IPS-18c (cell line): ENCODE results near the gene RAB9A.
A peak's percentile ranks its signal among the peaks of the same experiment; 100 is the strongest.
"Not testable (repeated sequence)": the region's sequence is repeated elsewhere in the genome, so short reads cannot be mapped to it uniquely, and the experiment has no call there.

Experiments used
- H3K4me3 ChIP-seq: 2 replicates; pipeline ENCODE4 v1.7.0; 2013; ENCODE audit warnings: low read depth, mild to moderate bottlenecking, low read length, moderate library complexity; ENCODE audit not compliant: insufficient read depth
- H3K9me3 ChIP-seq: one replicate; pipeline ENCODE4 v1.6.1; 2013; ENCODE audit warnings: mild to moderate bottlenecking, low read length, moderate library complexity; ENCODE audit not compliant: control insufficient read depth, insufficient read depth

RAB9A gene, protein sequence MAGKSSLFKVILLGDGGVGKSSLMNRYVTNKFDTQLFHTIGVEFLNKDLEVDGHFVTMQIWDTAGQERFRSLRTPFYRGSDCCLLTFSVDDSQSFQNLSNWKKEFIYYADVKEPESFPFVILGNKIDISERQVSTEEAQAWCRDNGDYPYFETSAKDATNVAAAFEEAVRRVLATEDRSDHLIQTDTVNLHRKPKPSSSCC

DNA sequence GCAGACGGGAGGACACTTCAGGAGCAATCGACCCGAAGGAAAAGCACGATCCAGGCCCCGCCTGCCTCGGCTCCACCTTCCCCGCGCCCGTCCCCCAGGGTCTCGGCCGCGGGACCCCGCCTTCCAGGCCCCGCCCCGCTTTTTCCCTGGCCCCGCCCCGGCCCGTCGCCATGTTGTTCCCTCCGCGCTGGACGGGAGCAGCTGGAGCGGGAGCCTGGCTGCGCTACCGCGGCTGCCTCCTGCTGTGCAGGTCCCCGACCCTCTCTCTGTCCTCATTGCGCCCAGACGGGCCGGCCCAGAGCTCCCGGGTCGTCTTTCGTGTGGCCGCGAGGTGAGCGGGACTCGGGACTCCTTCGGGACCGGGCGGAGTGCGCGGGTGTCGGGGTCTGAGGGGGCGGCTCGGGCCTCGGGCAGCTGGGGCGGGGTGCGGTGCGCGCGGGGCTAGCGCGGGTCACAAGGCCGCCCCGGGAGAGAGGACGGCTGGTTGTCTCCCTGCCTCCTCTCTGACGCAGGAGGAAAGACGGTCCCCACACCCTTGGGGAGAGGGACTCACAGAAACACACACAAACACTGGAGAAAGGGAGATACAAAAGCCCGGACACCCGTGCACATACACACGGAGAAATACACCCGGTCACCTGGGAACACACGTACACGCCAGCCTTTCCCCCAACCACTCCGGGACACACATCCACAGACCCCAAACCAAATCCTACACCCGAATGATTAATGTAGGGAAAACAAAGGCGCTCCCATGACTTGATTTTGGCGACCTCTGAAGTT lies at the start of gene RAB9A:
Gene RAB9A (plus strand): TSS at position 171 of the 783 bp plus-strand sequence. CDS start 19,619 bp downstream, outside the sequence.
- peak within 1 kb of the TSS; percentile 91 for H3K4me3 ChIP-seq
- no peaks in the 10 kb centered on the region for H3K9me3 ChIP-seq

DNA sequence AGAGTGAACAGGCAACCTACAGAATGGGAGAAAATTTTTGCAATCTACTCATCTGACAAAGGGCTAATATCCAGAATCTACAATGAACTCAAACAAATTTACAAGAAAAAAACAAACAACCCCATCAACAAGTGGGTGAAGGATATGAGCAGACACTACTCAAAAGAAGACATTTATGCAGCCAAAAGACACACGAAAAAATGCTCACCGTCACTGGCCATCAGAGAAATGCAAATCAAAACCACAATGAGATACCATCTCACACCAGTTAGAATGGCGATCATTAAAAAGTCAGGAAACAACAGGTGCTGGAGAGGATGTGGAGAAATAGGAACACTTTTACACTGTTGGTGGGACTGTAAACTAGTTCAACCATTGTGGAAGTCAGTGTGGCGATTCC lies 47.2 kb upstream of the RAB9A start:
- H3K9me3 ChIP-seq, result not testable (repeated sequence)

DNA sequence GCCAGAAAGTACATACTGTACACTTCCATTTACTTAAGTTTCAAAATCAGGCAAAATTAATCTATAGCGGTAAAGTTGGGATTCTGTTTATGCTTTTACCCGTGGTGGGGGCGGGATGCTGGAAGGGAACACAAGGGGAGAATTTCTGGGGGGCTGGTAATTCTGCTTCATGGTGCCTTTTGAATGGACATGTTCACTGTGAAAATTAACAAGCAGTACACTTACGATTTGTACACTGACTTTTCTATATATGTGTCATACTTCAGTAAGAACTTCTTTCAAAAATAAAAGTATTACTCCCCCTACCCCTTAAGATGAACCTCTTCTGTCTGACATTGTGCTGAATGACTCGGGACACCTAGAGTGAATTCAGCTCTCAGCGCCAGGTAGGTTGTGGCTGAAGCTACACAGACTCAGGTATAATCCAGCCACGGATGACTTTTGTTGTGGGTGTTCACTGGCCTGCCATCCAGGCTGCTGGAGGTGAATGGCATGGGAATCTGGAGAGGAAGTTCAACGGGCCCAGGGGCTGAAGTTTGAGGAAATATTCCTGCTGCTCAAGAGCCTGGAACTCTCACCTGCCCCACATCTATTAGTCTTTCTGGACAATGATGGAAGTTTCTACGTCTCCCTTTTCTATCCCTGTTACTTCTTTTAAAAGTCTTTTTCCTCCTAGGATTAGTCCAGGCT lies 43.3 kb upstream of the RAB9A start:
- Histone ChIP-seq H3K9me3 (peaks cover 2% of the 10 kb centered on the region), H3K4me3 (no peak overlapping the region)

More for the DNA sequence above, 47.2 kb upstream of the RAB9A start:
- H3K4me3 ChIP-seq, result not testable (repeated sequence)

DNA sequence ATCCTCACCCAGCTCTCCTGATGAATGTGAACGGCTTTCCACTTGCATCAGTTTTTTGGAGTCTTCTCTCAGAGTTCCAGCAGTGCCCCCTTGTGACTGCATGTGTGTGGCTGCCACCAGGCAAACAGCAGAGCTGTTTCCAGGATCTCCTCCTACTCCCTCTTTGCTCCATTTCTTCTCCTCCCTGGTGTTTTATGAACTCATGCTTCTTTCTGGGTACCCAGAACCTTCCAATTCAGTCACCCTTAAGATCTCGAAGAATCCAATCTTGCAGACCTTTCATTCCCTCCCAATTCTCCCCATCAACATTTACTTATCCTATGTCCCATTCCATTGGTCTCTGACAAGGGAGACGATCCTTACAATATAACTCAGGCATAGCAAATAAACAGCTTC lies 42.8 kb upstream of the RAB9A start:
- H3K9me3 ChIP-seq, result peaks cover 2% of the 10 kb centered on the region
- H3K4me3 ChIP-seq, result no peak overlapping the region

DNA sequence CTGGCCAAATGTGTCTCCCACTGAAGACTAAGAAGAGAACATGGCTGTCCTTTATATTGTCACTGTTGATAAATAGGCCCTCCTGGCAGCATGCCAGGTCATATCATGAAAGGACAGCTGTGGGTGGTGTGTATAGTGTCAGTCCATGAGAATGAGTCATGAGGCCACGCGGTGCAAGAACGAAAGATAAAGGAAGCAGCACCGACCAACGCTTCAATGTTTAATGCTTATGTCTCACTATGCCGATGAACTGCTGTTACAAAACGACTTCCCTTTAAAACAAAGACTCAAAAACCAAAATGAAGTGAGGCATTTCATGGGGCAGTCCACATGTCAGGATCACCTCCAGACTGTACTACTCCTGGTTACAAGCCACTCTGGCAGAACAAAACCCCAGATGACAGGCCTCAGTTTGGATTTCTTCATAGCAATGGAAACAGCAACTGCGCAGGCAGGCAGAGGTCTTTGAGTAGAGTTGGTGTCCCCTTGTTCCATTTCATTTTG lies 41.2 kb upstream of the RAB9A start:
- Histone ChIP-seq H3K9me3 (peaks cover 2% of the 10 kb centered on the region), H3K4me3 (no peak overlapping the region)

DNA sequence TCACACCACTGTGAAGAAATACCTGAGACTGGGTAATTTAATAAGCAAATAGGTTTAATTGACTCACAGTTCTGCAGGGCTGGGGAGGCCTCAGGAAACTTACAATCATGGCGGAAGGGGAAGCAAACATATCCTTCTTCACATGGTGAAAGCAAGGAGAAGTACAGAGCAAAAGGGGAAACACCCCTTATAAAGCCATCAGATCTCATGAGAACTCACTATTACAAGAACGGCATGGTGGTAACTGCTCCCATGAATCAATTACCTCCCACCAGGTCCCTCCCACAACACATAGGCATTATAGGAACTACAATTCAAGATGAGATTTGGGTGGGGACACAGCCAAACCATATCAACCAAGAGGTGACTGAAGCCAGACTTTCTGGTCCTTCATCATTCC lies 40.6 kb upstream of the RAB9A start:
- not testable (repeated sequence) for H3K9me3 ChIP-seq, H3K4me3 ChIP-seq

DNA sequence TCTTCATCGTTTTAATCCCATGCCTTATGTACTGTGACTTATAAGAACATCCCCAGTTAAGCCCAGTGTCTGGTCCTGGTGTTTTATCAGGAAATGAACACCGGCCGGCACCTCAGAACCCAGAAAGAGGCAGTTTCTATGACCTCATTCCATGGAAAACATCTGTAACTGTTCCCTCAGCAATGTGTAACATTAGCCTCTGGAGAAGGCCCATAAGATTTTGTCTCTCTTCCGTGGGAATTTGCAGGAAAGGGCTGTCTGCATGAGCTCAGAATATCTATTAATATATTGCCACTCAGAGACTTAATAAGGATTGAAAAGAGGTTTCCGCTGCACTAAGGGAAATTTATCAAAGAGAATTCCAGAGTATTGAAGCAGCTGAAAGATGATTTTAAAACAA lies 39.1 kb upstream of the RAB9A start:
- Histone ChIP-seq H3K4me3 (no peak overlapping the region), H3K9me3 (no peaks in the 10 kb centered on the region)

DNA sequence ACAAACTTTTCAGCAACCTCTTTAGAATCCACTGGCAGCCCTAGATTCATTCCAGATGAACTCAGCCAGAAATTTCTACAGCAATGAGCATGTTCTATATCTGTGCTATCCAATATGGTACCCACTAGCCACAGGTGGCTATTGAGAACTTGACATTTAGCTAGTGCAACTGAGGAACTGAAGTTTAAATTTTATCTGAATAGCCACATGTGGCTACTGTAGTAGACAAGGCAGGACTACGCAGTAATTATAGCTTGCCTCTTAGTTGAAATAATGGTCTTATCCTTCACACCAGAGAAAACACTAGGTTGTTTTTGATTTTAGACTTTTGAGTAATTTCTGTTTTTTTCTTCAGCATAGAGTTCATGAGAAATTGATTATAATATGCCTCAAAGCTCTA lies 38.6 kb upstream of the RAB9A start:
- Histone ChIP-seq H3K9me3 (no peaks in the 10 kb centered on the region), H3K4me3 (no peak overlapping the region)

DNA sequence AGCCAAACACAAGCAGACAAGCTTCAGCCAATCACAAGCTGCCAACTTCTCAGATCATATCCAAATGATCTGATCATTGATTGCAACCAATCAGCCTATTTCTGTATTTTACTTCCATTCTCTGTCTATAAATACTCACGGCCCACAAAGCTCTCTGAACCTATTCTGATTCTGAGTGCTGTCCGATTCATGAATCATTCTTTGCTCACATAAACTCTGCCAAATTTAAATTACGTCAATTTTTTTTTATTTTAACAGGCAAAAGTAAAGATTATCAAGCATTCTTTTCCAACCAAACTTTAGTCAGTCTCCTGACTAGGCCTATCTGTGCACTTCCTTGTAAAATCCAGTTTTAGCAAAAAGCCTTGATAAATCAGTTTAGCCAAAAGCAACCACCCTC lies 37.8 kb upstream of the RAB9A start:
- H3K4me3 ChIP-seq, result no peak overlapping the region
- H3K9me3 ChIP-seq, result no peaks in the 10 kb centered on the region

DNA sequence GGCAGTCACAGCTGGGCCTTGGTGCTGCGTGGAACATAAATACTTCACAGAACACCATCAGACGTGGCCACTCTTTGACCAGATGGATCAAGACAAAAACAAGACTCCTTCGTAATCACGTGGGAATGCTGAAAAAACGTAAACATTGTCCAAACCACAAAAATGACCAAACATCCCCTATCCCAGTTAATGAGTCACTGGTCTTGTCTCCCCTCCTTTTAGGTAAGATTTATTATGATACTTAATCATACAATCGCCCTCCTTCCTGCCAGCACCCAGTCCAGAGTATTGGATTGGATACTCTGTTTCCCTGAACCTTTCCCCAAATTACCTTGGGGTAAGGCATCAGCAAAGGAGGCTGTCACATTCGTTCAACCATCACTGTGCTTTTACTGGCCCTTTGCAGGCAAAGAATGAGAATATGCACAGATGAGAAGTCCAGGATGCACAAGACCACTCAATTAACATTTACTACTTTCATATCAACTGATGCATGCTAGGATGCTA lies 36.6 kb upstream of the RAB9A start:
- Histone ChIP-seq H3K9me3 (no peaks in the 10 kb centered on the region), H3K4me3 (no peak overlapping the region; the same call in 1 of the 2 replicates)

DNA sequence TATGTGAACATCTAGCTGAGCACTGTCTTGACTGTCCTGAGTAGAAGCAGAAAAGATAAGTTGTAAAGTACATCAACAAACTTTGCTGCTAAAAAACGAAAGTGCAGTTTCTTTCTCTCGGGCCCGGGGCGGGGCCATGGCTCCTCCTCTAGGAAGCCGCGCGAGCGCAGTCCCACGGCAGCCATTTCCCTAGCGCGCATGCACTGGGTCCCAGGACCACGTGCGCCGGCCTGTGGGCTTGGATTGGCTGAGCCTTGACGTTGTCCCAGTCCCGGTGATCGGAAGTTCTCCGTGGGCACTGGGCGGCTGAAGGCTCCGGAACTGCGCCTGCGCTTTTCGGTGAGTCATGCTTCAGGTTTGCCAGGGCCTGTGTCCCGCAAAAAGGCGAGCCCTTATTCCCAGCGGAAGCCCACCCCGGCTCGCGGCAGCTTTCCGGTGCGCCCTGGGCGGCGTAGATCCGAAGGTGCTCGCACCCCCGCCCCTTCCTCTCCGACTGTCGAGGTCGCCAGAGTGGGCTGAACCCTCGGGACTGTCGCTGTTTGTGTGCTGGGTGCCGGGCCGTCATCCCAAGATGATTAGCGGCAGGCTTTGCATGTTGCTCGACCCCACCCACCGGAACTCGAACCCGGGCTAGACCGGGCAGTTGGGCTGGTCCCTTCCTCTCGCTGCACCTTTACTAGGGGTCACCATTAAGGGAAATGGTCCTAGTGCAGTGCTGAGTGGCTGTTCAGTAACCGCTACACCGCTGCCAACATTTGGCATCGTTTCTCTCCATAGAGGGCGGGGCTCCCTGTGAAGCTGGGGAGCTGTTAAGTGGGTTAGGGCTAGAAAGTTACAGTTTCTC lies 35.9 kb upstream of the RAB9A start, which contains the start of gene TCEANC:
Gene TCEANC (plus strand): TSS at position 292 of the 844 bp plus-strand sequence. CDS start 9,368 bp downstream, outside the sequence.
- H3K9me3 ChIP-seq, result no peaks in the 10 kb centered on the region
- H3K4me3 ChIP-seq, result peak within 1 kb of the TSS; percentile 57

DNA sequence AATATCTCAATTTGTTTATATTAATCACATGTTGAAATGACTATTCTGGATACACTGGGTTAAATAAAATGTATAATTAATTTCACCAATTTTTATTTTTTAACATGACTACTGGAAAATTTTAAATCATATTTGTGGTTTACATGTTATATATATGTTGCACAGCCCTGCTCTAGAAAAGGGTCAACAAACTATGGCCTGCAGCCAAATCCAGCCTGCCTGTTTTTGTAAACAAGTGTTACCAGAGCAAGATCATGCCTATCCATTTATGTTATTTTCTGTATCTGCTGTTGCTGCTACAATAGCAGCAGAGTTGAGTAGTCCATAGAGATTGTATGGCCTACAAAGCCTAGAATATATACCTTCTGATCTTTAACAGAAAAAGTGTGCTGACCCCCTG lies 34.8 kb upstream of the RAB9A start:
- Histone ChIP-seq H3K9me3 (no peaks in the 10 kb centered on the region), H3K4me3 (peak overlapping the region; percentile 57)

DNA sequence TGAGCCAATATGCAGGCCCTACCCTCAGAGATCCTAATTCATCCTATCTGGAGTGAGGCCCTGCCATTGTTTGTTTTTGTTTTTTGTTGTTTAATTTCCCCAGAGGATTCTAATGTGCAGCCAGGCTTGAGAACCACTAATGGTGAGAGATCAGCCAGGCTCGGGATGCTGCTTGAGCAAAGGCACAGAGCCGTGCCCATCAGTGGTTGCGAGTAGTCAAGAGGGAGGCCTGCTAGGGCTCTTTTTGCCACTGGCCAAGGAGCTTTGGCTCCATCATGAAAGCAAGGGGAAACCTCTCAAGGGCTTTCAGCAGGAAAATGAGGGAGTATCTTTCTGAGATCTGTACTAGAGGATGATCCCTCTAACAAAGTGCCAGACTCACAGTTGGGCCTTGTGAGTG lies 33.3 kb upstream of the RAB9A start:
- H3K4me3 ChIP-seq, result no peak overlapping the region

DNA sequence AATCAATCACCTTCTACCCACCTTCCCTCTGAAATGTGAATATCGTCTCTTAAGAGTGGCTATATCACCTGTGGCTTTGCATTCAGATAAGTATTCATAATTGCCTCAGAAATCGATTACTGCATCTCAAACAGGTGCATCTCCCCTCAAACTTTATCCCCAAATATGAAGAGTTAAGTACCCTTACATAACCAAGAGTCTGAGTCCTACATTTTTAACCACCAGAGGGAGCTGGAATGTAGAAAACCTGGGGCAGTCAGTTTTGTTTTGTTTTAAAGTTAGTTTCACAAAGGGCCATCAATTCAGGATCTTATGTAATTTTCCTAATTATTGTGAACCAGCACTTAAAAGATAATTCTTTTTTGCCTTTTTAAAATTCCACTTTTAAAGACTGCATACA lies 30.3 kb upstream of the RAB9A start:
- Histone ChIP-seq H3K9me3 (peaks cover 3% of the 10 kb centered on the region), H3K4me3 (no peak overlapping the region)

More for the DNA sequence above, 33.3 kb upstream of the RAB9A start:
- H3K9me3 ChIP-seq, result no peaks in the 10 kb centered on the region

DNA sequence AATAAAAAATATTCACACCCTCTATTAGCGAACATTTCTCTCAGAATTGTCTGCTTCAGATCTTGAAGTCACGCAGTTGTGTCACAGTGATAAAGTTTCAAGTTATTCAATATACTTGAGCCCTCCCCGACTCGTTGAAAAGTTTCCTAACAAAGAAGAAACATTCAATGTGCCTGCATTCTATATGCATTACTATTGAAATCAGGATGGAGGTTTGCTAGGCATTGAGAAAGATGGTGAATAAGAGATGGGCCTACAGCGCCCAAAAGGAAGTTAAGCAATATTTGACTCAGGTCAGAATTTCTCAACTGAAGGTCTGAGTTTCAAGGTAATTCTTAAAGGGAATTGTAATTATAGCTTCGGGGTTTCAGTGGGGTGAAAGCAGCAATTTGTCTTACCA lies 29.9 kb upstream of the RAB9A start:
- no peak overlapping the region for H3K4me3 ChIP-seq
- peaks cover 3% of the 10 kb centered on the region for H3K9me3 ChIP-seq

DNA sequence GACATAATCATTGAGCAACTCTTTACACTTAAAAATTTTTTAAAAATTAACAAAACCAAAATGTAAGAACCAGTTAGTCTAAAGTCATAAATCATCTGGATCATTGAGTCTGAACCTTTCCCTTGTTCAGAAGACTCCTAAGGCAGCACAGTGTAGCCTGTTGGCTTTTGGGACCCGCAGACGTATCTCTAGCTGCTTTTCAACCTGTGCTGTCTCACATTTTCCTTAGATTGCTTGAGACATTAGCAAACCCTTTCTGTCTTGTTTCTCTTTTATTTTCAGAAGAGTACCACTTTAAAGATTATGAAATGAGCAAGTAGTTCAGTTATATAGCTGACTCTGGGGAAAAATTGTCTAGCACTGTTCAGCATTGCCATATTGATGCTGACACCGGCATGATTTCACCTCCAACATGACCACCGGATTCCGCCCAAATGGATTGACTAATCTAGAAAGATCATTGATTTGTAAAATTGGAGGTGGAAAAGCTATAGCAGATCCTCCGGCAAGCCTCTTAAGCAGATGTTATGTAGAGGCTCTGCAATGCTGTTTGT lies 27.1 kb upstream of the RAB9A start:
- Histone ChIP-seq H3K4me3 (no peak overlapping the region), H3K9me3 (peaks cover 3% of the 10 kb centered on the region)
